K562 (cell line): ENCODE data around the gene CHRNG. TPM values are rescaled to one million over a fixed set of nuclear protein-coding genes. Genes with fewer than 3 reads are reported as not detected.

ENCODE experiments used
- ATAC-seq: fragments of 200-7000 bp; cut with Tn5 transposase; 3 replicates; pipeline ENCODE4 v1.9.1; 2020; ENCODE audit warnings: moderate library complexity
- BruUV-seq: library from RNA; stranded (reverse); fragments of 400-500 nt; replicated peaks from 2 replicates; lab custom pipeline; 2021; lab: Mats Ljungman, UMichigan
- CTCF ChIA-PET: fragments of 300-600 bp; formaldehyde crosslinking; extraction: SDS; loops from one replicate; lab custom pipeline; 2021; ENCODE audit warnings: low intra/inter-chr PET ratio; lab: Yijun Ruan, JAX
- POLR2A ChIA-PET: fragments of 300-600, 350-650 bp; sonication (Branson Sonifier 250); formaldehyde crosslinking; extraction: SDS; loops from one replicate; lab custom pipeline; 2021; ENCODE audit warnings: antibody characterized with exemption, inconsistent platforms; lab: Yijun Ruan, JAX
- DNase-seq, 4 experiments: peaks; one replicate each; pipeline versions ENCODE4 v3.0.0 to v3.0.0-alpha.2; 2011 to 2018; ENCODE audit warnings: low spot score in 3 of 4, mixed read lengths in 3 of 4; ENCODE audit errors: extremely low read depth in 1 of 4
- FAIRE-seq: peaks from 2 replicates; lab custom pipeline; 2011; peaks lifted over from hg19 to GRCh38; lab: Jason Lieb, UNC
- H2AFZ ChIP-seq: 2 replicates; pipeline ENCODE4 v1.6.0; 2011; ENCODE audit warnings: low read depth, low read length, control low read depth, inconsistent platforms
- H3K27ac ChIP-seq: fragments of 200-600 bp; 3 replicates; pipeline ENCODE4 v1.8.0; 2011; ENCODE audit warnings: low read depth, mild to moderate bottlenecking, control low read depth, inconsistent platforms, low read length, moderate library complexity, mixed read lengths; ENCODE audit errors: extremely low read depth
- H3K27me3 ChIP-seq, 2 experiments: fragments of 300-600 bp in 1 of 2; 2 replicates in 1 of 2; 3 replicates in 1 of 2; pipeline versions ENCODE4 v1.6.0 to v1.8.0; 2011; ENCODE audit warnings: inconsistent platforms in 2 of 2, low read length in 2 of 2, mild to moderate bottlenecking in 1 of 2, mixed read lengths in 1 of 2, moderate library complexity in 1 of 2; ENCODE audit not compliant: control insufficient read depth in 2 of 2, insufficient read depth in 2 of 2
- H3K36me3 ChIP-seq: fragments of 300-600 bp; 3 replicates; pipeline ENCODE4 v1.8.0; 2011; ENCODE audit warnings: mild to moderate bottlenecking, low read length, inconsistent platforms; ENCODE audit not compliant: control insufficient read depth, insufficient read depth
- H3K4me1 ChIP-seq, 2 experiments: fragments of 200-600 bp in 1 of 2; replicated peaks in 1 of 2; 2 replicates in 1 of 2; 3 replicates in 1 of 2; pipeline versions ENCODE4 v1.5.1 to v1.8.0; 2011; ENCODE audit warnings: inconsistent platforms in 2 of 2, low read length in 2 of 2, mild to moderate bottlenecking in 1 of 2, mixed read lengths in 1 of 2, moderate library complexity in 1 of 2; ENCODE audit not compliant: control insufficient read depth in 2 of 2, insufficient read depth in 2 of 2
- H3K4me2 ChIP-seq: 2 replicates; pipeline ENCODE4 v1.6.1; 2011; ENCODE audit warnings: low read length, control low read depth, inconsistent platforms, mixed read lengths; ENCODE audit not compliant: insufficient read depth
- H3K4me3 ChIP-seq: fragments of 200-600 bp; sonication (generic), shearing (Covaris generic); 2 replicates; pipeline ENCODE4 v1.5.1; 2016; ENCODE audit warnings: control low read depth, inconsistent platforms
- H3K79me2 ChIP-seq: fragments of 200-600 bp; 3 replicates; pipeline ENCODE4 v1.8.0; 2011; ENCODE audit warnings: low read length, inconsistent platforms; ENCODE audit not compliant: control insufficient read depth, insufficient read depth
- H3K9ac ChIP-seq, 2 experiments: 2 replicates each; pipeline versions ENCODE4 v1.6.0 to v1.6.1; 2011; ENCODE audit warnings: low read depth in 2 of 2, low read length in 2 of 2, control low read depth in 1 of 2, inconsistent platforms in 1 of 2, mild to moderate bottlenecking in 1 of 2, mixed read lengths in 1 of 2; ENCODE audit not compliant: insufficient read depth in 1 of 2
- H3K9me1 ChIP-seq: one replicate; pipeline ENCODE4 v1.6.0; 2011; ENCODE audit warnings: inconsistent platforms, mild to moderate bottlenecking, low read length, moderate library complexity; ENCODE audit not compliant: control insufficient read depth, insufficient read depth
- H3K9me3 ChIP-seq: replicated peaks from 2 replicates; pipeline ENCODE4 v1.5.1; 2011; ENCODE audit warnings: low read depth, low read length, inconsistent platforms; ENCODE audit not compliant: control insufficient read depth, insufficient read depth
- H4K20me1 ChIP-seq: replicated peaks from 2 replicates; pipeline ENCODE4 v1.6.1; 2011; ENCODE audit warnings: low read length, inconsistent platforms, mixed read lengths; ENCODE audit not compliant: control insufficient read depth, insufficient read depth
- BCOR ChIP-seq: fragments of 450-650 bp; IDR thresholded peaks from 2 replicates; pipeline ENCODE4 v1.6.1; 2016
- ETS2 ChIP-seq: IDR thresholded peaks from 2 replicates; pipeline ENCODE4 v1.6.1; 2016; ENCODE audit warnings: borderline replicate concordance, missing genetic modification characterization, mild to moderate bottlenecking, moderate library complexity, missing compliant biosample characterization; ENCODE audit not compliant: poor library complexity, severe bottlenecking
- GTF3C2 ChIP-seq: IDR thresholded peaks from 3 replicates; pipeline ENCODE4 v1.6.1; 2011; ENCODE audit warnings: borderline replicate concordance, mild to moderate bottlenecking, moderate library complexity; ENCODE audit not compliant: insufficient read length; ENCODE audit errors: extremely low read depth
- IRF2 ChIP-seq: sonication (generic); formaldehyde crosslinking; IDR thresholded peaks from 2 replicates; pipeline ENCODE4 v1.8.1; 2022; ENCODE audit warnings: mild to moderate bottlenecking, missing genetic modification reagents
- NFATC3 ChIP-seq: fragments of 450-650 bp; IDR thresholded peaks from 2 replicates; pipeline ENCODE4 v1.6.1; 2017; ENCODE audit warnings: mild to moderate bottlenecking
- NR1H2 ChIP-seq: sonication (generic); formaldehyde crosslinking; IDR thresholded peaks from 2 replicates; pipeline ENCODE4 v1.4.0; 2020; ENCODE audit warnings: mild to moderate bottlenecking, missing genetic modification reagents
- POLR2H ChIP-seq: IDR thresholded peaks from 2 replicates; pipeline ENCODE4 v1.6.1; 2016; ENCODE audit warnings: missing genetic modification characterization, low read depth, mild to moderate bottlenecking, control low read depth, missing compliant biosample characterization, moderate library complexity
- POU5F1 ChIP-seq: fragments of 150-350 bp; IDR thresholded peaks from 2 replicates; pipeline ENCODE4 v1.6.1; 2014; ENCODE audit warnings: borderline replicate concordance, low read length, low read depth, mild to moderate bottlenecking; ENCODE audit not compliant: partially characterized antibody
- PRMT5 ChIP-seq: sonication (generic); formaldehyde crosslinking; IDR thresholded peaks from 2 replicates; pipeline ENCODE4 v1.5.0; 2020; ENCODE audit warnings: missing genetic modification reagents
- SAFB2 ChIP-seq: fragments of 200-400 bp; formaldehyde crosslinking; IDR thresholded peaks from 2 replicates; pipeline ENCODE4 v1.6.1; 2018; ENCODE audit warnings: borderline replicate concordance, low read length, low read depth, moderate library complexity; ENCODE audit not compliant: severe bottlenecking
- SRSF9 ChIP-seq: fragments of 200-400 bp; formaldehyde crosslinking; IDR thresholded peaks from 2 replicates; pipeline ENCODE4 v1.6.1; 2017; ENCODE audit warnings: low read depth, low read length, borderline replicate concordance
- TCF7L2 ChIP-seq: fragments of 150-350 bp; IDR thresholded peaks from 2 replicates; pipeline ENCODE4 v1.6.1; 2016; ENCODE audit warnings: low read depth, mild to moderate bottlenecking, low read length, moderate library complexity
- XRCC3 ChIP-seq: fragments of 450-650 bp; IDR thresholded peaks from 2 replicates; pipeline ENCODE4 v1.6.1; 2017; ENCODE audit warnings: mild to moderate bottlenecking, moderate library complexity
- ZNF121 ChIP-seq: sonication (generic); formaldehyde crosslinking; conservative IDR thresholded peaks from 2 replicates; pipeline ENCODE4 v1.8.0; 2022; ENCODE audit warnings: missing genetic modification reagents
- ZNF134 ChIP-seq: fragments of 250-450 bp; sonication (Bioruptor Pico); conservative IDR thresholded peaks from 2 replicates; pipeline ENCODE4 v1.4.0; 2020
- ZNF445 ChIP-seq: fragments of 250-450 bp; sonication (Bioruptor Pico); IDR thresholded peaks from 2 replicates; pipeline ENCODE4 v1.4.0; 2020; ENCODE audit warnings: low read depth, mild to moderate bottlenecking, moderate library complexity
- WGBS: fragments of 100-300 bp; shearing (Covaris generic); methylation state at CpG from one replicate; pipeline ENCODE4 v1.1.6; 2016; ENCODE audit warnings: low coverage, mixed read lengths; ENCODE audit not compliant: insufficient coverage; ENCODE audit errors: missing lambda C conversion rate; 5-methylcytosine and 5-hydroxymethylcytosine counted together
- in situ Hi-C: fragments of 300-500 bp; cut with MboI; formaldehyde crosslinking; loops from 4 replicates; pipeline ENCODE4 v1.15.0; 2018; ENCODE audit warnings: inconsistent platforms, mixed read lengths
- intact Hi-C: fragments of 100-400 bp; cut with micrococcal nuclease; formaldehyde crosslinking; loops from 2 replicates; pipeline ENCODE4 v1.14.2; 2022
- polyA plus RNA-seq, 8 experiments: library from polyadenylated mRNA; depleted of rRNA in 4 of 8; stranded (reverse) in 5 of 8; unstranded in 3 of 8; fragments of >200 nt; fragmentation: Nextera tagmentation in 2 of 8; fragmentation: Illumina TruSeq in 1 of 8; extraction: Ambion mirVana in 2 of 8; extraction: Trizol in 1 of 8; gene quantifications; 2 replicates each; pipeline versions ENCODE4 v1.2.1 to v1.2.3, GENCODE V29; 2011 to 2014; ENCODE audit warnings: inconsistent platforms in 1 of 8, missing spikeins in 1 of 8
- total RNA-seq, 7 experiments: library from RNA; depleted of rRNA in 6 of 7; stranded (reverse); fragments of >200 nt in 6 of 7; fragmentation: Illumina TruSeq in 2 of 7; extraction: Trizol in 2 of 7; gene quantifications; 2 replicates each; pipeline versions ENCODE4 v1.2.1 to v1.2.3, GENCODE V29; 2011 to 2021; ENCODE audit warnings: low replicate concordance in 1 of 7
- TF ChIP-seq, protein P1 (sequence below): fragments of 450-650 bp; conservative IDR thresholded peaks from 2 replicates; pipeline ENCODE4 v1.6.1; 2016; ENCODE audit warnings: missing genetic modification characterization, low read depth, mild to moderate bottlenecking, control low read depth, missing compliant biosample characterization
- TF ChIP-seq, protein P2 (sequence below): sonication (generic); formaldehyde crosslinking; IDR thresholded peaks from 2 replicates; pipeline ENCODE4 v1.8.0; 2022; ENCODE audit warnings: missing genetic modification reagents, mild to moderate bottlenecking, borderline replicate concordance

Gene CHRNG
- total and polyA plus RNA-seq, 9 of the 15 experiments (the other 6 are each of a cell fraction or from before 2014, with no cell fraction given), result not detected

- 3% methylated on average over 7 of the region's 13 CpGs for WGBS
- Histone ChIP-seq H3K9ac (no peak overlapping the region), H3K9me3 (no peaks in the 10 kb centered on the region), H3K27ac (no peak overlapping the region), H2AFZ (no peak overlapping the region), H3K4me1 (peaks cover 0 to 30% of the 10 kb centered on the region in 2 experiments; a peak in 2 of 5 replicates), H3K4me3 (no peak overlapping the region), H4K20me1 (no peaks in the 10 kb centered on the region), H3K9me1 (no peaks in the 10 kb centered on the region), H3K4me2 (no peak overlapping the region), H3K27me3 (peaks cover 0 to 51% of the 10 kb centered on the region in 2 experiments; a peak in 2 of 5 replicates), H3K36me3 (no peaks in the 10 kb centered on the region), H3K79me2 (no peaks in the 10 kb centered on the region)
- intact Hi-C loops, result no loop called here
- CTCF ChIA-PET, result no interaction called here
- in situ Hi-C loops, result no loop called here
- no peak for FAIRE-seq
- DNase-seq, result no peak
- ATAC-seq, result no peak
- POLR2A ChIA-PET, result interaction anchor here (0.5 kb wide), 1 partner anchor 475 kb away, joined by 4 read pairs; no protein-coding TSS in a partner anchor
- BruUV-seq, result no TSS peak
- TF ChIP-seq POU5F1 (no peak), ZNF121 (CRISPR knock-in tag) (no peak), NR1H2 (CRISPR knock-in tag) (no peak), ZNF445 (CRISPR knock-in tag) (no peak), NFATC3 (no peak), BCOR (no peak), SRSF9 (no peak), ZNF134 (CRISPR knock-in tag) (no peak), TCF7L2 (no peak), PRMT5 (CRISPR knock-in tag) (no peak), GTF3C2 (no peak), SAFB2 (no peak), IRF2 (CRISPR knock-in tag) (no peak), ETS2 (no peak), POLR2H (tag) (no peak), XRCC3 (no peak)
- TF ChIP-seq, protein P1, sequence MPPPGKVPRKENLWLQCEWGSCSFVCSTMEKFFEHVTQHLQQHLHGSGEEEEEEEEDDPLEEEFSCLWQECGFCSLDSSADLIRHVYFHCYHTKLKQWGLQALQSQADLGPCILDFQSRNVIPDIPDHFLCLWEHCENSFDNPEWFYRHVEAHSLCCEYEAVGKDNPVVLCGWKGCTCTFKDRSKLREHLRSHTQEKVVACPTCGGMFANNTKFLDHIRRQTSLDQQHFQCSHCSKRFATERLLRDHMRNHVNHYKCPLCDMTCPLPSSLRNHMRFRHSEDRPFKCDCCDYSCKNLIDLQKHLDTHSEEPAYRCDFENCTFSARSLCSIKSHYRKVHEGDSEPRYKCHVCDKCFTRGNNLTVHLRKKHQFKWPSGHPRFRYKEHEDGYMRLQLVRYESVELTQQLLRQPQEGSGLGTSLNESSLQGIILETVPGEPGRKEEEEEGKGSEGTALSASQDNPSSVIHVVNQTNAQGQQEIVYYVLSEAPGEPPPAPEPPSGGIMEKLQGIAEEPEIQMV (tag), result no peak
- TF ChIP-seq, protein P2, sequence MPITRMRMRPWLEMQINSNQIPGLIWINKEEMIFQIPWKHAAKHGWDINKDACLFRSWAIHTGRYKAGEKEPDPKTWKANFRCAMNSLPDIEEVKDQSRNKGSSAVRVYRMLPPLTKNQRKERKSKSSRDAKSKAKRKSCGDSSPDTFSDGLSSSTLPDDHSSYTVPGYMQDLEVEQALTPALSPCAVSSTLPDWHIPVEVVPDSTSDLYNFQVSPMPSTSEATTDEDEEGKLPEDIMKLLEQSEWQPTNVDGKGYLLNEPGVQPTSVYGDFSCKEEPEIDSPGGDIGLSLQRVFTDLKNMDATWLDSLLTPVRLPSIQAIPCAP (CRISPR knock-in tag), result no peak
Observed at GRCh38 chr2:232526372-232526941, 13.0 kb upstream of the CHRNG start.
